Ovary (tissue), 3 donors: ENCODE results near the gene TSPAN32.

Experiments
- EP300 ChIP-seq: sonication (generic); formaldehyde crosslinking; IDR thresholded peaks from one replicate; pipeline ENCODE4 v1.6.1; 2017; ENCODE audit warnings: antibody characterized with exemption
- POLR2A ChIP-seq: fragments of 450-650 bp; IDR thresholded peaks from one replicate; pipeline ENCODE4 v1.6.1; 2017; ENCODE audit warnings: antibody characterized with exemption, mild to moderate bottlenecking, moderate library complexity
- TF ChIP-seq, protein P1 (sequence below), 3 donors: fragments of 450-650 bp in 2 of 3; fragments of 200-600 bp in 1 of 3; IDR thresholded peaks; one replicate each; pipeline versions ENCODE4 v1.5.1 to v1.8.0; 2016 to 2022; ENCODE audit warnings: antibody characterized with exemption in 3 of 3, mild to moderate bottlenecking in 1 of 3
- donor health status: DM: no; HTN: no; CAD: no.

DNA sequence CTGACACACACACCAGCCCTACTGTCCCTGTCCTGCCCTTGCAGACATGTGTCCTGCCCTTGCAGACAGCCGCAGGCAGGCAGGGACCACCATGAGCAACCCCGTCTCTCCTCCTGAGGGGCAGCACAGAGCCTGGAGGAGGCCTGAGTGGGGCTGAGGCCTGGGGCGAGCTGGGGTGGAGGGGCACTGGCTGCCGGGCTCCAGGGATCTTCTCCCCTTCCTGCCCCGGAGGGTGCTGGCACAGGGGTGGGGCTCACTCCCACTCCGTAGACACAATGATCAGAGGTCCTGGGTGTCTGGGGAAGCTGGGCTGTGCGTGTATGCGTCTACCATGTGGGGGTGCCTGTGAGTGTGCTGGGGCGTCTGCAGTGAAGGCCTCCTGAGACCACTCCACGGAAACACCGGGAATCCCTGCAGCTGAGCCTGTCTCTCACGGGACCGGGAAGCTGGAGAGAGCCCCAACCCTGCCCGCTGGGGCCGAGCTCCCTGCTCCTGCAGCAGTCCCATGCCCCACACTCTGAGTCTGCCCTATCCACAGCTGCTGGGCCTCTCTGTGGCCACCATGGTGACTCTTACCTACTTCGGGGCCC, 588 bp downstream of the TSPAN32 start:
- TF ChIP-seq, protein P1, sequence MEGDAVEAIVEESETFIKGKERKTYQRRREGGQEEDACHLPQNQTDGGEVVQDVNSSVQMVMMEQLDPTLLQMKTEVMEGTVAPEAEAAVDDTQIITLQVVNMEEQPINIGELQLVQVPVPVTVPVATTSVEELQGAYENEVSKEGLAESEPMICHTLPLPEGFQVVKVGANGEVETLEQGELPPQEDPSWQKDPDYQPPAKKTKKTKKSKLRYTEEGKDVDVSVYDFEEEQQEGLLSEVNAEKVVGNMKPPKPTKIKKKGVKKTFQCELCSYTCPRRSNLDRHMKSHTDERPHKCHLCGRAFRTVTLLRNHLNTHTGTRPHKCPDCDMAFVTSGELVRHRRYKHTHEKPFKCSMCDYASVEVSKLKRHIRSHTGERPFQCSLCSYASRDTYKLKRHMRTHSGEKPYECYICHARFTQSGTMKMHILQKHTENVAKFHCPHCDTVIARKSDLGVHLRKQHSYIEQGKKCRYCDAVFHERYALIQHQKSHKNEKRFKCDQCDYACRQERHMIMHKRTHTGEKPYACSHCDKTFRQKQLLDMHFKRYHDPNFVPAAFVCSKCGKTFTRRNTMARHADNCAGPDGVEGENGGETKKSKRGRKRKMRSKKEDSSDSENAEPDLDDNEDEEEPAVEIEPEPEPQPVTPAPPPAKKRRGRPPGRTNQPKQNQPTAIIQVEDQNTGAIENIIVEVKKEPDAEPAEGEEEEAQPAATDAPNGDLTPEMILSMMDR (IDR thresholded peaks at IDR 0.05): no peak
- no peak for TF ChIP-seq EP300
- no peak for TF ChIP-seq POLR2A
